ENCODE results near the gene MANSC1.
"Not testable (repeated sequence)": the region's sequence is repeated elsewhere in the genome, so short reads cannot be mapped to it uniquely, and the experiment has no call there.

Gene MANSC1

GRCh38 chr12:12365446-12365802, 15.4 kb upstream of the MANSC1 start:
- no peak for DNase-seq

- no peak for DNase-seq
These were observed 14.9 kb upstream of the MANSC1 start for GRCh38 chr12:12364787-12365445.

DNA sequence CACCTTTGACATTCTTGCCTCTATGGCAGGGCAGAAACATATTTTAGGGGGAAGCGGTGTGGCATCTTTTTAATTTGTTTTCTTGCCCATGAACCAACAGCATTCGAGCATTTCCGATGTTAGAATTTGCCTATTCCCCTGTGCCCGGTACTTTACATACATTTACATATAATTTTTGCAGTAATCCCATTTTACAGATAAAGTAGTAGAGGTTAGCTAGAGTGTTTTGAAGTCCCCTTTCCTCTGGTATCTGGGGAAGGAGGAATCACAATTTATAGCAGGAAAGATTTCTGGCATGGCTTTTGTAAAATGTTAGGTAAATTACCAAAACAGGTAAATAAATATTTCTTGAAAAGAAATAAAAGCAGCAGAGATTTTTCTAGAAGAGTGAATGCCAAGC, 8.5 kb upstream of the MANSC1 start:
- no peak for DNase-seq

DNA sequence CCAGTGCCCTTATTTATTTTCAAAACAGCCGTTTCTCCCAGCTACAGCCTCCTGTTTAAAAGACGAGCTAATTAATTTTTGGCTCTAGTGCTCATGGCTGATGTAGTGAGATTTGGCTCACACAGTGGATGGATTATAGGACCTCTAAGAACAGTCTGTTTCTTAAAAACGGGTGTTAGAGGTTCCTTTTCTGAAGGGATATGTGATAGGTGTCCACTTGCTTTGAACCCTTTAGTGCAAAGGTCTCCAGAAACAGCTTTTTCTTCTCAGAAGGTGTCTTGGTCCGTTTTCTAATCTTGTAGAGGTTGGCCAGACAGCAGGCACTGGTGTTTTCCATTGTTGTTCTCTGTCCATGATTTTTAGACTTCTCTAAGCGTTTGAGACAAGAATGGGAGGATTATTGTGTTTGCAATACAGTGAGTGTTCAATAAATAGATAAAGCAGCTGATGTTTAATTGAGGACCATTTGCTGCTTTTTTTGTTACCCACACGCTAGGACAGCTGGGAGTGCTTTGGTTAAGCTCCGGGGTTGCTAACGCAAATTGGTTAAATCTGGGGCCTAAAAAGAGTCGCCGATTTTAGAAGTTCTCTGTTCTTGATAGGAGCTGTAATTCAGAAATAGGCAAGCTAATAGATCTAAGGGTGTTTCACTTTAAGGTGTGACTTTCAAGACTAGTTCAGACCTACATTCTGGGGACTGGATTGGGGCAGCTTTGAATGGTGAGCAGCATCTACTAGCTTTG, 7.8 kb upstream of the MANSC1 start:
- peak; percentile 73 for DNase-seq

DNA sequence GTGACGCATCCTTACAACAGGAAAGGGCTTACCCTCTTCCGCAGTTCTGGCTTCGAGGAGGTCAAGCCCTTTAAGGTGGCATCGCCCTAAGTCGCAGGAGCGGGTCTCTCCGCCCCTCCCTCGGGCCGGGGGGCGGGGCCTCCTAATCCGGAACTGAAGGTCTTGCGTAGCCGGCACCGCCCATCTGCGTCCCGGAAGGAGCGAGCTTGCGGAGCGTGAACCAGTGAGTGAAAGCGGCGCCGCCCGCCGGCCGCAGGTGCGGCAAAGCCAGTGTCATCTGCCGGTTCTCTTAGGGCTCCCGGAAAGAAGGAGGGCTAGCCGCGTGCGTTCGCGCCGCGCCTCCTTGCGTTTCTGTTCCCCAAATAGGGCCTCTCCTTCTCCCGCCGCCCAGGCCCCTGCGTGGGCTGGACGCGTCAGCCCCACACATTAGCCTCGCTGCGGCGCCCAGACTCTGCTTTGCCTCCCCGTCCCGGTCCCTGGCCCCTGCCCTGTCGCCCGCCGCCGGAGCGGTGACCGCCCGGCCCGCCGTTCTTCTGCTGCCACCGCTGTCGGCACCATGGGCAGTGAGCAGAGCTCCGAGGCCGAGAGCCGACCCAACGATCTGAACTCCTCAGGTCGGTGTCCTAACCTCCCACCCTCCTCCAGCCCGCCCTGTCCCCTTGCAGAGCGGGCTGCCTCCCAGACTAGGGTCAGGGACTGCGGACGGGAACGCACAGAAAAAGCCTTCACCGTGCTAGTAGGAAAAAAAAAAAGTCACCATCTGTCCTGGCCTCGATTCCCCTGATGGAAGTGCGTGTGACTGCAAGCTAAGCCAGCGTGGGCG, 7.1 kb upstream of the MANSC1 start, which contains the start of gene BORCS5:
Gene BORCS5, plus strand, starts transcription at position 183 of the 823 bp plus-strand sequence. Its CDS starts 374 bp downstream, at position 557.
- peak; percentile 95 for DNase-seq

- no peak for DNase-seq
These were observed 6.4 kb upstream of the MANSC1 start for GRCh38 chr12:12356467-12356895.

DNA sequence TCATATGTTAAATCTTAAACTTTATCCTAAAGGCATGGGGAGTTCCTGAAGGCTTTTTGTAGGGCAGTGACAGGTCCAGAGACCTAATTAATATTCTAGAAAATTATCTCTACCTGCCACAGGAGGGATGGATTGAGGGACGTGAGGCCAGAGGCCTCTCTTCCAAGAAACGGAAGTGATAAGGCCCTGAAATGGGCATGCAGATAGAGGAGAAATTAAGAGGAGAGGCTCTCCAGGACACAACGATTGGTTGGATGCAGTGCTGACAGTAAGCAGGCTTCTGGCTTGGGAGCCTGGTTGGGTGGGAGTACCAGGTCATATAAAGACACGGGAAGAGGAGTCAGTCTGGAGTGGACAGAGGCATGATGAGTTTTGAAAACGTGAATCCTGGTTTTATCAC, 3.8 kb upstream of the MANSC1 start:
- DNase-seq, result no peak

DNA sequence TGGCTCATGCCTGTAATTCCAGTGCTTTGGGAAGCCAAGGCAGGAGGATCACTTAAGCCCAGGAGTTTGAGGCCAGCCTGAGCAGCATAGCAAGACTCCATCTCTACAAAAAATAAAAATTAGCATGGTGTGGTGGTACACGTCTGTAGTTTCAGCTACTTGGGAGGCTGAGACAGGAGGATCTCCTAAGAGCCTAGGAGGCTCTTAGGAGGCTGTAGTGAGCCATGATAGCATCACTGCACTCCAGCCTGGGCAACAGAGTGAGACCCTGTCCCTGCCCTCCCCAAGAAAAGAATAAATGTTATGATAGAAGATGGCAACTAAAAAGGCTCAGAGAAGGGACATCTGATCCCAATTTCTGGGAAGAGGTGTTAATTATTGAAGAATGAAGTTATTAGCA, 3.2 kb upstream of the MANSC1 start:
- no peak for DNase-seq

GRCh38 chr12:12351468-12352185, 1.6 kb upstream of the MANSC1 start:
- not testable (repeated sequence) for DNase-seq

DNA sequence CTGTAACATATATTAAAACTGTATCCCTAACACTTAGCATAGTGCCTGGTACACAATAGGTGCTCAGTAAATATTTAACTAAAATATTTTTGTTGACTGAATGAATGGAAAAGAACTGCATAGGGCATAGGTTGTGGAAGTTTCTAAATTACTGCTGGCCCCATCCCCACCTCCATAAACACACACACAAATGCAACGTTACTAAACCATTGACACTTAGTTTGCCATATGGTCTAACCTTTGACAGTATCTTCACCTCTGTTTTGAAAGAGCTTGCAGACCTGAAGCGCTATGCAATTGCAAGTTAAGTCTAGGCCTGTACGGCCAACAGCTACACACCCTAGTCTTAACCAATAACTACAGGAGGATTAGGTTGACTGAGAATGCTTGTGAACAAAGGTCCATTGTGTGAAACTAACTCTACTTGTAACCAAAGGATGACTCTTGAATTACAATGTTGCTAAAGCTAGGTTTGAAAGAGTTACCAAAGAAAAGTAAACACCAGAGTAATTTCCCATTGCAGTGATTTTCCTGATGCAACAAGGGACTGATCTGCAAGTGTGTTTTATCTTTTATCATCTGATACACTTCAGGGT, 924 bp upstream of the MANSC1 start:
- DNase-seq, result no peak

- no peak for DNase-seq
These were observed 11.4 kb downstream of the MANSC1 start for GRCh38 chr12:12338527-12339168.

DNA sequence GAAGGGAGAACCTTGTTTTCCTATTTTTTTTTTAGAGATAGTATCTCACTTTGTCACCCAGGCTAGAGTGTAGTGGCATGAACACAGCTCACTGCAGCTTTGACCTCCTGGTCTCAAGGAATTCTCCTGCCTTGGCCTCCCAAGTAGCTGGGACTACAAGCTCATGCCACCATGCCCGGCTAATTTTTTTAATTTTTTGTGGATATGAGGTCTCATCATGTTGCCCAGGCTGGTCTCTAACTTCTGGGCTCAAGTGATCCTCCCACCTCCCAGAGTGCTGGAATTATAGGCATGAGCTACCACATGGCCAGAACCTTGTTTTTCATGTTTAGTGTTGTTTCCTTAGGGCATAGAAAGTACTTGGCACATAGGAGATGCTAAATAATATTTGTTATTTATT, 13.5 kb downstream of the MANSC1 start:
- no peak for DNase-seq

- DNase-seq, result no peak
These were observed 14.0 kb downstream of the MANSC1 start for GRCh38 chr12:12336049-12336411.

DNA sequence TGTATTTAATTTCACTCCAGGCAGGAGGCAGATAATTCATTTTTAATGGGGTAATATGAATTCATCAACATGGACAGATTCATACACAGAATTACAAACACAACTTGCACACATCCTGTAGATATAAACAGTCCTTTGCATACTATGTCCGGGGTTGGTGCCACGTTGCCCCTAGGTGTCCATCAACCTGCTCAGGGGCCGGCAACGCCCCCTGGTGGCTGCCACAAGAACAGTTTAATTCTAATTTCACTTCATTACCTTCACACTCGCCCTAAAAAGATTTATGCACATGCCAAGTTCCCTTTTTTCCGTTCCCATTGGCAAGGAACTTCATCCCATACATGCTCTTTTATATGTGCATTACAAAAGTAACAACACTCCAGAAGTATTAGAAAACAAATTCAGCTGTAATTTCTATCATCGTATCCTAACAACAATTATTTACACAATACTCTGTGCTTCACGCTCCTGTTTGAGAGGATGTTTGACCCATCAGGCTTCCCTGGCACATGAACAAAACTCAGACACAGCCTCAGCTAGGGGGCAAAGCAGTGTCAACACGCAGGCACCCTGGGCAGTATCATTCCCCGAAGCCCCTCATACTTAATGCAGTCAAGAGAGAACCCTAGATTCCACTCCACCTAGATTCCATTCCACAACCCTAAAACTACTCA, 15.5 kb downstream of the MANSC1 start:
- peak; percentile 78 for DNase-seq

GRCh38 chr12:12333407-12334366, 16.4 kb downstream of the MANSC1 start:
- peak; percentile 97 for DNase-seq

- DNase-seq, result no peak
These were observed 18.1 kb downstream of the MANSC1 start for GRCh38 chr12:12331896-12332295.

DNA sequence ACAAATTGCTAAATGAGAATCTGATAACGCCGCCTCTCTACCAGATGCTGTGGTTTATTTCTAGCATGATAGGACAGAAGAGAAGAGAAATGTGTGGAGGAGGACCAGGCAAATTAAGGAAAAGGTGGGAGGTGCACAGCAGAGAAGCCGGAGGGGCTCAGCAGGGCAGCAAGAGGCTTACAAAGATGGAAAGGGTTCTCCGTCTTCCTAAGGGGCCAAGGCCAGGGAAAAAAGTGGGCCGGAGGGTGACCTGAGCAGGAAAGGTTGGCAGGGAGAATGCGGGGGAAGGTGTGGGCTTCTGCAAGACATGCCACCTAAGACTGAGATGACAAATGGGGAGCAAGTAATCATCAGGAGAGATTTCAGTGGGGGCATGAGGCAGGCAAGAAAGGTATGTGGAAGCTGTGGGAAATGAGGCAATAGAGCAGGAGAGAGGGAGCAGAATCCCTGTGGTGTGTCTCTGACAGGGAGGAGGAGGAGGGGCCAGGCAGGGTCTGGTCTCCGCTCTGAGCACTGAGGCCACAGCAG, 18.7 kb downstream of the MANSC1 start:
- no peak for DNase-seq

DNA sequence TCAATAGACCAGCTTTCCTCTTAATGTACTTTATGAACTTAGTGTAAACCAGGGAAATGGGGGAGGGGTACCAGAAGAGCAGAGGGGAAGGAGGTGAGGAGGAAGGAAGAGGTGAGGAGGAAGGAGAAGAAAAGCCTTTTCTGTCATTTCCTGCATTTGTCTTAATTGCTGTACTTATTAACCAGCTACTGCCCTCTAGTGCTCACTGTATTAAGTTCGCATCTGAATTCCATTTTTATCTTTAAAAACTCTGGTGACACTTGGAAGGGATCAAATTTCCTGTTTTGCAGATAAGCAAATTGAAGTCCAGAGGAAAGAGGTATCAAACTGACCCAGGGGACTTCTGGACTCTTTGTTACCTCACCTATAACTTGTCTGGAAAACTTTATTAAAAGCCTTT, 22.2 kb downstream of the MANSC1 start:
- peak; percentile 64 for DNase-seq

DNA sequence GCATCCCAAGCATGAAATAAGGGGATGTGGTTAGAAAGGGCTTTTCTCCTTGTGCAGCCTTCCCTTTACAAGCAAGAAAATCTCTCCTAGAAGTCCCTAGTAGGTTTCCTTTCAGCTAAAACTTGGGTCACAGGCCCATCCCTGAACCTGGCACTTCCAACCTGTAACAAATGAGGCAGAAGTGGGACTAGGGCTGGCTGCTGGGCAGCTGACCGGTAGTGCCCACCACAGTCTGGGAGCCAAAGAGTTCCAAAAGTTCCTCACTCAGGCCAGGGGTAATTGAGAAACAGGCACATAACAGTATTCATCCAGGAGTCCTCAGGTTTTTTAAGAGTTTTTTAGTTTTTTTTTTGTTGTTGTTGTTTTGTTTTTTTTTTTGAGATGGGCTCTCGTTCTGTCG, 23.8 kb downstream of the MANSC1 start:
- DNase-seq, result no peak

DNA sequence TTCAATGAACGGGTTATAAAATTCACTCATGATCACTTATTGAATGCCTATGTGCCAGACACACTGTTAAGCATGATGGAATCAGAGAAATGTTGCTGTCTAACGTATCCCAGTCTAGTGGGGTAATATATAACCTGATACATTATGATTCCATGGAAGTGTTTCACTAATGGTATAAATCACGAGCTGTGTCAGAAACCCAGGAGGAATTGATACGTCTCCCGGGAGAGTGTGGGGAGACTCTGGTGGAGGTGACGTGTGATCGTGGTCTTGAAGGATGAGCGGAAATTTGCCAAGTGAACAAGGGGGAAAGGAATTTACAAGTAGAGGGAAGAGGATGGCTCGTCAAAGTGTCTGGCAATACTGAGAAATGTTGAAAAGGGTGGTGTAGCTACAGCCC, 26.5 kb downstream of the MANSC1 start:
- no peak for DNase-seq

Measured in NCI-H1092 treated with DMSO at 0.1 percent for 48 hours (cell line).